Brain microvascular endothelial cell (primary cell): ENCODE measurements around the gene ING4.
A peak's percentile ranks its signal among the peaks of the same experiment; 100 is the strongest.

Source experiments
- DNase-seq: peaks from one replicate; pipeline ENCODE4 v3.0.0-alpha.2; 2020
- H3K27ac ChIP-seq: fragments of 250-450 bp; sonication (Bioruptor Pico); 2 replicates; pipeline ENCODE4 v1.5.1; 2020; ENCODE audit warnings: mild to moderate bottlenecking, moderate library complexity
- H3K27me3 ChIP-seq: fragments of 250-450 bp; sonication (Bioruptor Pico); replicated peaks from 2 replicates; pipeline ENCODE4 v1.5.1; 2020; ENCODE audit warnings: mild to moderate bottlenecking
- H3K36me3 ChIP-seq: fragments of 250-450 bp; sonication (Bioruptor Pico); replicated peaks from 2 replicates; pipeline ENCODE4 v1.5.1; 2020; ENCODE audit warnings: mild to moderate bottlenecking
- H3K4me3 ChIP-seq: 2 replicates; pipeline ENCODE4 v1.5.1; 2011; ENCODE audit warnings: low read depth, mild to moderate bottlenecking, control low read depth, low read length, moderate library complexity
- CTCF ChIP-seq: IDR thresholded peaks from 2 replicates; pipeline ENCODE4 v1.5.1; 2011; ENCODE audit warnings: low read depth, mild to moderate bottlenecking, moderate library complexity, low read length, control low read depth, inconsistent platforms; ENCODE audit errors: missing control alignments
- in situ Hi-C: cut with HindIII; loops from 2 replicates; pipeline ENCODE4 v1.10.0; 2017; ENCODE audit warnings: low sequenced_read_pairs, low pct_ligation_motif_present

The ING4 gene

GRCh38 chr12:6604259-6605029 is 58.5 kb downstream of the ING4 start:
- DNase-seq = no peak

GRCh38 chr12:6603095-6603567 is 59.8 kb downstream of the ING4 start:
- TF ChIP-seq CTCF = no peak
- peak overlapping the region; percentile 27 for H3K4me3 ChIP-seq
- peaks cover 50% of the 10 kb centered on the region for H3K36me3 ChIP-seq
- in situ Hi-C loops = no loop called here
- no peaks in the 10 kb centered on the region for H3K27me3 ChIP-seq
- no peak overlapping the region for H3K27ac ChIP-seq
- DNase-seq = no peak

More at GRCh38 chr12:6604259-6605029, 58.5 kb downstream of the ING4 start:
- H3K27ac ChIP-seq = no peak overlapping the region
- peak overlapping the region; percentile 80 for H3K4me3 ChIP-seq
- peaks cover 36% of the 10 kb centered on the region for H3K36me3 ChIP-seq
- H3K27me3 ChIP-seq = no peaks in the 10 kb centered on the region
- in situ Hi-C loops = no loop called here
- TF ChIP-seq CTCF = no peak

DNA sequence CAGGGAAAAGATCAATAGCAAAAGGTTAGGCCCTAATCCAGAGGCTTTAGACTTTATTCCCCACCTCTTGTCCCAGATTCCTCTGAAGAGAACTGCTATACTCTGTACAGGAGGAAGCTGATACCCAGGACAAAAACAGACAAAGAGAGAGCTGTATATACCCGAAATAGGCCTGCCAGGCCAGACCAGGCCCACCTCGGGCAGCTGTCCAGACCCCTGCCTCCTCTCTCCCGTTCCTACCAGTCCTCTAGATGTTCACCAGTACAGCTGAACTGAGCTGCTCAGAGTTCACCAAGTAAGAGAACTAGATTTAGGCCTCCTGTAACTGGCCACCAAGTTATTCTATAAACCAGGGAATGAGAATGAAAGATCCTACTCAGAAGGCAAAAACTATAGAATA is 60.4 kb downstream of the ING4 start:
- no peak for TF ChIP-seq CTCF
- Histone ChIP-seq H3K27me3 (no peaks in the 10 kb centered on the region), H3K4me3 (no peak overlapping the region), H3K36me3 (peaks cover 56% of the 10 kb centered on the region), H3K27ac (no peak overlapping the region)
- in situ Hi-C loops = no loop called here
- no peak for DNase-seq
